Mesenchymal stem cell (in vitro differentiated cells and primary cell): Measurements from ENCODE around the gene GLI2.

Experiments used
- DNase-seq: peaks from one replicate; pipeline ENCODE4 v3.0.0-alpha.2; 2013
- H2AFZ ChIP-seq: one replicate; pipeline ENCODE4 v1.6.1; 2013; ENCODE audit warnings: low read depth, mild to moderate bottlenecking, control low read depth, inconsistent platforms, low read length, moderate library complexity
- H2AK5ac ChIP-seq: 2 replicates; pipeline ENCODE4 v1.6.1; 2013; ENCODE audit warnings: low read length, moderate library complexity, mild to moderate bottlenecking, inconsistent platforms; ENCODE audit not compliant: severe bottlenecking
- H2BK120ac ChIP-seq: one replicate; pipeline ENCODE4 v1.6.1; 2013; ENCODE audit warnings: low read depth, mild to moderate bottlenecking, inconsistent platforms, low read length, moderate library complexity
- H2BK12ac ChIP-seq, 2 experiments: one replicate each; pipeline ENCODE4 v1.6.1; 2013; ENCODE audit warnings: inconsistent platforms in 2 of 2, low read length in 2 of 2, mild to moderate bottlenecking in 2 of 2, moderate library complexity in 2 of 2, control low read depth in 1 of 2
- H2BK15ac ChIP-seq: one replicate; pipeline ENCODE4 v1.6.1; 2013; ENCODE audit warnings: mild to moderate bottlenecking, low read depth, inconsistent platforms; ENCODE audit not compliant: poor library complexity, severe bottlenecking
- H2BK5ac ChIP-seq: 2 replicates; pipeline ENCODE4 v1.6.1; 2013; ENCODE audit warnings: low read depth, mild to moderate bottlenecking, low read length, control low read depth, inconsistent platforms; ENCODE audit not compliant: poor library complexity, severe bottlenecking
- H3K14ac ChIP-seq, 2 experiments: one replicate each; pipeline ENCODE4 v1.6.1; 2013; ENCODE audit warnings: inconsistent platforms in 2 of 2, low read length in 2 of 2, control low read depth in 1 of 2, mild to moderate bottlenecking in 1 of 2, moderate library complexity in 1 of 2
- H3K18ac ChIP-seq, 2 experiments: one replicate each; pipeline ENCODE4 v1.6.1; 2013; ENCODE audit warnings: inconsistent platforms in 2 of 2, low read length in 2 of 2, control low read depth in 1 of 2, low read depth in 1 of 2, mild to moderate bottlenecking in 1 of 2
- H3K23ac ChIP-seq, 2 experiments: one replicate each; pipeline ENCODE4 v1.6.1; 2013; ENCODE audit warnings: inconsistent platforms in 2 of 2, low read length in 2 of 2, mild to moderate bottlenecking in 2 of 2, moderate library complexity in 2 of 2, control low read depth in 1 of 2
- H3K27ac ChIP-seq: 2 replicates; pipeline ENCODE4 v1.5.1; 2013; ENCODE audit warnings: mild to moderate bottlenecking, moderate library complexity, low read length, control low read depth, inconsistent platforms; ENCODE audit not compliant: poor library complexity, severe bottlenecking
- H3K27me3 ChIP-seq, 2 experiments: 2 replicates each; pipeline versions ENCODE4 v1.6.1 to v1.7.0; 2013; ENCODE audit warnings: low read length in 2 of 2, mild to moderate bottlenecking in 2 of 2, moderate library complexity in 2 of 2, control low read depth in 1 of 2, inconsistent platforms in 1 of 2; ENCODE audit not compliant: control insufficient read depth in 1 of 2, insufficient read depth in 1 of 2
- H3K36me3 ChIP-seq, 2 experiments: 2 replicates each; pipeline versions ENCODE4 v1.6.1 to v1.7.0; 2013; ENCODE audit warnings: low read length in 2 of 2, control low read depth in 1 of 2, inconsistent platforms in 1 of 2, low read depth in 1 of 2, mild to moderate bottlenecking in 1 of 2; ENCODE audit not compliant: insufficient read depth in 2 of 2, control insufficient read depth in 1 of 2
- H3K4ac ChIP-seq, 2 experiments: one replicate each; pipeline ENCODE4 v1.6.1; 2013; ENCODE audit warnings: inconsistent platforms in 2 of 2, low read length in 2 of 2, mild to moderate bottlenecking in 2 of 2, moderate library complexity in 2 of 2, control low read depth in 1 of 2, low read depth in 1 of 2
- H3K4me1 ChIP-seq: 2 replicates; pipeline ENCODE4 v1.6.1; 2013; ENCODE audit warnings: low read depth, low read length, control low read depth; ENCODE audit not compliant: control insufficient read depth, insufficient read depth
- H3K4me2 ChIP-seq: 2 replicates; pipeline ENCODE4 v1.6.1; 2013; ENCODE audit warnings: low read length, mild to moderate bottlenecking, inconsistent platforms; ENCODE audit not compliant: poor library complexity, severe bottlenecking
- H3K4me3 ChIP-seq, 2 experiments: 2 replicates each; pipeline versions ENCODE4 v1.5.1 to v1.7.0; 2013; ENCODE audit warnings: low read length in 2 of 2, mild to moderate bottlenecking in 2 of 2, control low read depth in 1 of 2, low read depth in 1 of 2; ENCODE audit not compliant: insufficient read depth in 1 of 2
- H3K79me1 ChIP-seq: replicated peaks from 2 replicates; pipeline ENCODE4 v1.6.1; 2013; ENCODE audit warnings: mild to moderate bottlenecking, control low read depth, low read length, inconsistent platforms; ENCODE audit not compliant: poor library complexity, severe bottlenecking
- H3K9ac ChIP-seq: 2 replicates; pipeline ENCODE4 v1.7.0; 2013; ENCODE audit warnings: mild to moderate bottlenecking, low read length, moderate library complexity
- H3K9me3 ChIP-seq: 2 replicates; pipeline ENCODE4 v1.7.0; 2013; ENCODE audit warnings: mild to moderate bottlenecking, low read length; ENCODE audit not compliant: control insufficient read depth
- H4K8ac ChIP-seq: one replicate; pipeline ENCODE4 v1.6.1; 2013; ENCODE audit warnings: inconsistent platforms, mild to moderate bottlenecking, low read length, moderate library complexity
- H4K91ac ChIP-seq: one replicate; pipeline ENCODE4 v1.6.1; 2013; ENCODE audit warnings: mild to moderate bottlenecking, low read length, inconsistent platforms
- WGBS: methylation state at CpG from one replicate; pipeline ENCODE4 v1.1.7; 2013; ENCODE audit warnings: mixed read lengths; 5-methylcytosine and 5-hydroxymethylcytosine counted together

The GLI2 gene

GRCh38 chr2:120758181-120759144 lies 22.8 kb downstream of the GLI2 start:
- peak overlapping the region in 1 of 2 experiments; percentile 51 for H3K23ac ChIP-seq
- peak; percentile 95 for DNase-seq
- WGBS: 22% methylated on average over 15 of the region's 16 CpGs
- peak overlapping the region; percentile 62 for H2AK5ac ChIP-seq
- H3K79me1 ChIP-seq: peaks cover 40% of the 10 kb centered on the region
- H2AFZ ChIP-seq: peak overlapping the region; percentile 15
- peak overlapping the region; percentile 97 to 99 for H3K18ac ChIP-seq
- H3K4me3 ChIP-seq: peak overlapping the region in 1 of 2 experiments; percentile 43
- H3K4me2 ChIP-seq: no peak overlapping the region
- H3K9me3 ChIP-seq: no peaks in the 10 kb centered on the region
- peak overlapping the region; percentile 80 to 90 for H2BK12ac ChIP-seq
- peak overlapping the region; percentile 84 for H3K9ac ChIP-seq
- peak overlapping the region; percentile 89 to 98 for H3K4ac ChIP-seq
- H2BK120ac ChIP-seq: peak overlapping the region; percentile 95
- H2BK15ac ChIP-seq: peak overlapping the region; percentile 73
- peak overlapping the region; percentile 73 for H3K27ac ChIP-seq
- H3K36me3 ChIP-seq: peaks cover 0 to 9% of the 10 kb centered on the region in 2 experiments
- H3K14ac ChIP-seq: peak overlapping the region in 1 of 2 experiments; percentile 83
- peak overlapping the region; percentile 89 for H4K91ac ChIP-seq
- H4K8ac ChIP-seq: peak overlapping the region; percentile 96
- peak overlapping the region; percentile 15 for H2BK5ac ChIP-seq
- H3K4me1 ChIP-seq: peaks cover 32% of the 10 kb centered on the region
- no peaks in the 10 kb centered on the region for H3K27me3 ChIP-seq

- 76% methylated on average over 7 of the region's 7 CpGs for WGBS
- peak overlapping the region; percentile 39 for H2BK5ac ChIP-seq
- peak overlapping the region; percentile 25 to 65 for H3K4ac ChIP-seq
- H3K4me1 ChIP-seq: peaks cover 34% of the 10 kb centered on the region
- no peak overlapping the region for H3K27ac ChIP-seq
- no peak overlapping the region for H3K4me2 ChIP-seq
- no peaks in the 10 kb centered on the region for H3K27me3 ChIP-seq
- H3K14ac ChIP-seq: peak overlapping the region in 1 of 2 experiments; percentile 90
- peaks cover 0 to 9% of the 10 kb centered on the region in 2 experiments for H3K36me3 ChIP-seq
- H2BK15ac ChIP-seq: peak overlapping the region; percentile 95
- peak overlapping the region; percentile 13 for H4K8ac ChIP-seq
- H2AFZ ChIP-seq: no peak overlapping the region
- H3K18ac ChIP-seq: peak overlapping the region; percentile 97 to 99
- H2BK120ac ChIP-seq: peak overlapping the region; percentile 68
- peaks cover 46% of the 10 kb centered on the region for H3K79me1 ChIP-seq
- no peak overlapping the region for H3K4me3 ChIP-seq
- DNase-seq: no peak
- no peak overlapping the region for H3K9ac ChIP-seq
- peak overlapping the region; percentile 87 for H4K91ac ChIP-seq
- H2BK12ac ChIP-seq: peak overlapping the region; percentile 85 to 91
- H3K9me3 ChIP-seq: no peaks in the 10 kb centered on the region
- no peak overlapping the region for H3K23ac ChIP-seq
- peak overlapping the region; percentile 43 for H2AK5ac ChIP-seq
Observed at GRCh38 chr2:120759543-120760331, 24.1 kb downstream of the GLI2 start.

DNA sequence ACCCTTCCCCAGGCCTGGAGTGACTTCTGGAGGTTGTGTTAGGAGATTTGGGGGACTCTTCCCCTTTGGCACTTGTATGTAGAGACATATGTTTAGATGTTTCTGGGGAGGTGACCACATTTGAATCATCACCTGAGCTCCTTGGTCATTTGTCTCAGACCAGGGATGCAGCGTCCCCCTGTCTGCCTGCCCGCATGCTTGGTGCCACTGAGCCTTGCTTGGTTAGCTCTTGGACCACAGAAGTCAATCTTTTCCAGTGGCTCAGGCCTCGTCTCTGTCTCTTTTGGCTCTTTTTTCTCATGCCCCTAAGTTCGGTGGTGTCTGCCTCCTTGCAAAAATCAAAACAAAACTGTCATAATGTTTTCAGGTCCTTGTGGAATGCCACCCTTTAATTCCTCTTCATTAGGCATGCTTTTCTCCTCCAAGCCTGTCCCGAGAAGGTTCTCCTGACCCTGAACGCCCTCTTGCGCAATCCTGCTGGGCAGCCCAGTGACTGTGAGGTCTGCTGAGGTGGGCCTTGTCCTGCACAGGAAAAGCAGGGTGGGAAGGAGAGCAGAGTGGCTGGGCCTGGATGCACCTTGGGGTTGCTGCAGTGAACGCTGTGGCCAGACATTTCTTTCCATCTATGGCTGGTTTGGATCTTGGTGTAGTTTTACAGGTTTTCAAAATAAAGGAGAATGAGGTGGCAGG lies 24.9 kb downstream of the GLI2 start:
- Histone ChIP-seq H3K4me2 (no peak overlapping the region), H2BK12ac (peak overlapping the region; percentile 91 to 99), H3K36me3 (peaks cover 0 to 9% of the 10 kb centered on the region in 2 experiments), H3K27ac (no peak overlapping the region), H3K79me1 (peaks cover 49% of the 10 kb centered on the region), H3K4me1 (peaks cover 42% of the 10 kb centered on the region), H3K4me3 (no peak overlapping the region), H3K18ac (peak overlapping the region; percentile 92 to 97), H3K27me3 (no peaks in the 10 kb centered on the region), H4K91ac (peak overlapping the region; percentile 87), H2BK15ac (peak overlapping the region; percentile 95), H2BK5ac (no peak overlapping the region), H4K8ac (peak overlapping the region; percentile 72), H3K9me3 (no peaks in the 10 kb centered on the region), H3K9ac (no peak overlapping the region), H2BK120ac (peak overlapping the region; percentile 76), H2AK5ac (peak overlapping the region; percentile 23), H3K4ac (peak overlapping the region; percentile 49 to 65), H2AFZ (no peak overlapping the region), H3K14ac (peak overlapping the region in 1 of 2 experiments; percentile 80), H3K23ac (peak overlapping the region in 1 of 2 experiments; percentile 47)
- peak; percentile 64 for DNase-seq
- 69% methylated on average over 8 of the region's 8 CpGs for WGBS
